IMR-90 (cell line): ENCODE data around the gene LRCOL1.

Experiments
- BHLHE40 ChIP-seq: fragments of 150-350 bp; IDR thresholded peaks from 2 replicates; pipeline ENCODE4 v1.6.1; 2016; ENCODE audit warnings: mild to moderate bottlenecking, low read depth, low read length
- CEBPB ChIP-seq: IDR thresholded peaks from 2 replicates; pipeline ENCODE4 v1.6.1; 2012; ENCODE audit warnings: low read depth, low read length, improper control_type of control experiment
- CHD1 ChIP-seq: IDR thresholded peaks from 2 replicates; pipeline ENCODE4 v1.6.1; 2012; ENCODE audit warnings: low read depth, low read length, improper control_type of control experiment
- ELK1 ChIP-seq: fragments of 150-350 bp; IDR thresholded peaks from 2 replicates; pipeline ENCODE4 v1.6.1; 2016; ENCODE audit warnings: low read depth, mild to moderate bottlenecking, low read length, moderate library complexity, borderline replicate concordance
- MAFK ChIP-seq: IDR thresholded peaks from 2 replicates; pipeline ENCODE4 v1.6.1; 2012; ENCODE audit warnings: low read depth, low read length, improper control_type of control experiment
- MAZ ChIP-seq: IDR thresholded peaks from 2 replicates; pipeline ENCODE4 v1.6.1; 2012; ENCODE audit warnings: low read depth, mild to moderate bottlenecking, low read length, improper control_type of control experiment, moderate library complexity, borderline replicate concordance
- MXI1 ChIP-seq: IDR thresholded peaks from 2 replicates; pipeline ENCODE4 v1.6.1; 2012; ENCODE audit warnings: low read depth, mild to moderate bottlenecking, low read length, moderate library complexity, borderline replicate concordance
- POLR2A ChIP-seq: IDR thresholded peaks from 2 replicates; pipeline ENCODE4 v1.6.1; 2012; ENCODE audit warnings: mild to moderate bottlenecking, low read depth, low read length
- RAD21 ChIP-seq: IDR thresholded peaks from 2 replicates; pipeline ENCODE4 v1.6.1; 2012; ENCODE audit warnings: low read length, improper control_type of control experiment
- RCOR1 ChIP-seq: IDR thresholded peaks from 2 replicates; pipeline ENCODE4 v1.6.1; 2012; ENCODE audit warnings: mild to moderate bottlenecking, low read length, improper control_type of control experiment; ENCODE audit not compliant: insufficient replicate concordance
- SMC3 ChIP-seq: fragments of 150-350 bp; IDR thresholded peaks from 2 replicates; pipeline ENCODE4 v1.6.1; 2016; ENCODE audit warnings: low read depth, mild to moderate bottlenecking, antibody characterized with exemption, low read length, moderate library complexity
- TF ChIP-seq, protein P1 (sequence below): conservative IDR thresholded peaks from 2 replicates; pipeline ENCODE4 v1.5.1; 2012; ENCODE audit warnings: mild to moderate bottlenecking, low read depth, low read length, improper control_type of control experiment
- TF ChIP-seq, protein P2 (sequence below): fragments of 150-350 bp; IDR thresholded peaks from 2 replicates; pipeline ENCODE4 v1.6.1; 2017; ENCODE audit warnings: mild to moderate bottlenecking, antibody characterized with exemption, low read length, low read depth

GRCh38 chr12:132624910-132625630, 14.7 kb upstream of the LRCOL1 start:
- TF ChIP-seq, protein P1, sequence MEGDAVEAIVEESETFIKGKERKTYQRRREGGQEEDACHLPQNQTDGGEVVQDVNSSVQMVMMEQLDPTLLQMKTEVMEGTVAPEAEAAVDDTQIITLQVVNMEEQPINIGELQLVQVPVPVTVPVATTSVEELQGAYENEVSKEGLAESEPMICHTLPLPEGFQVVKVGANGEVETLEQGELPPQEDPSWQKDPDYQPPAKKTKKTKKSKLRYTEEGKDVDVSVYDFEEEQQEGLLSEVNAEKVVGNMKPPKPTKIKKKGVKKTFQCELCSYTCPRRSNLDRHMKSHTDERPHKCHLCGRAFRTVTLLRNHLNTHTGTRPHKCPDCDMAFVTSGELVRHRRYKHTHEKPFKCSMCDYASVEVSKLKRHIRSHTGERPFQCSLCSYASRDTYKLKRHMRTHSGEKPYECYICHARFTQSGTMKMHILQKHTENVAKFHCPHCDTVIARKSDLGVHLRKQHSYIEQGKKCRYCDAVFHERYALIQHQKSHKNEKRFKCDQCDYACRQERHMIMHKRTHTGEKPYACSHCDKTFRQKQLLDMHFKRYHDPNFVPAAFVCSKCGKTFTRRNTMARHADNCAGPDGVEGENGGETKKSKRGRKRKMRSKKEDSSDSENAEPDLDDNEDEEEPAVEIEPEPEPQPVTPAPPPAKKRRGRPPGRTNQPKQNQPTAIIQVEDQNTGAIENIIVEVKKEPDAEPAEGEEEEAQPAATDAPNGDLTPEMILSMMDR, result no peak
- TF ChIP-seq POLR2A, result no peak
- TF ChIP-seq MXI1, result no peak
- TF ChIP-seq ELK1, result no peak
- no peak for TF ChIP-seq MAFK
- no peak for TF ChIP-seq SMC3
- no peak for TF ChIP-seq MAZ
- TF ChIP-seq RCOR1, result no peak
- TF ChIP-seq CHD1, result no peak
- TF ChIP-seq CEBPB, result no peak
- no peak for TF ChIP-seq RAD21
- TF ChIP-seq, protein P2, sequence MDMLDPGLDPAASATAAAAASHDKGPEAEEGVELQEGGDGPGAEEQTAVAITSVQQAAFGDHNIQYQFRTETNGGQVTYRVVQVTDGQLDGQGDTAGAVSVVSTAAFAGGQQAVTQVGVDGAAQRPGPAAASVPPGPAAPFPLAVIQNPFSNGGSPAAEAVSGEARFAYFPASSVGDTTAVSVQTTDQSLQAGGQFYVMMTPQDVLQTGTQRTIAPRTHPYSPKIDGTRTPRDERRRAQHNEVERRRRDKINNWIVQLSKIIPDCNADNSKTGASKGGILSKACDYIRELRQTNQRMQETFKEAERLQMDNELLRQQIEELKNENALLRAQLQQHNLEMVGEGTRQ, result no peak
- no peak for TF ChIP-seq BHLHE40
